ENCODE data around the gene NDUFB8. TPM values are rescaled to one million over a fixed set of nuclear protein-coding genes. Genes with fewer than 3 reads are reported as not detected.

NDUFB8 gene
- total and polyA plus RNA-seq, 2 of the 4 experiments (the other 2 are of a cell fraction) = 99.1 to 265 TPM

DNA sequence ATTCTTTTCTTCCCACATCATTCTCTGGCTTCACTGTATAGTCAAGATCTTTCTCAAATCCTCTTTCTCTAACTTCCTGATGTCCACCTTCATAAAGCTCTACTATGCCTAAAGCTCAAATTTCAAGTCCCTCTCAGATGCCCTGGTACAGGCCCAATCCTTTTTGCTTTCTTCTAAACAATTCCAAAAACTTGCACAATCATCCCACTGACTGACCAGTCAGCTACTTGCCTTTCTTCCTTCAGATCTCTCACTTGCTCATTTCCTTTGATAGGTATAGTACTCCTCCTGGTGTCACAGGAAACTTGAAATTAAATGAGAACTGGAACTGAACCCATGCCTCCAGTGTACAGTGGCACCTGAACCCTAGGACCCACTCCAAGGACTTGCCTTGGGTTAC is 28.2 kb downstream of the NDUFB8 start:
- Histone ChIP-seq H4K20me1 (ENCODE audit: insufficient read depth, low read length) (no peaks in the 10 kb centered on the region), H3K27ac (ENCODE audit: insufficient read depth, low read length) (no peak overlapping the region), H2BK15ac (ENCODE audit: low read depth, low read length) (no peak overlapping the region), H3K9me1 (ENCODE audit: insufficient read depth, low read length) (0 out of 2 replicates have a peak, but pooled peaks cover 2% of the 10 kb centered on the region), H3K9me3 (ENCODE audit: control insufficient read depth, insufficient read depth, low read length) (no peaks in the 10 kb centered on the region), H2BK120ac (ENCODE audit: low read depth, low read length) (no peak overlapping the region), H3K56ac (ENCODE audit: extremely low read depth, insufficient read depth, low read length) (no peak overlapping the region), H4K91ac (ENCODE audit: insufficient read depth, low read depth, low read length) (no peak overlapping the region), H4K5ac (ENCODE audit: low read depth, low read length) (no peak overlapping the region), H3K18ac (ENCODE audit: low read depth, low read length) (no peak overlapping the region), H2AK5ac (ENCODE audit: low read depth, low read length) (no peak overlapping the region), H4K8ac (ENCODE audit: low read depth in 2 of 2, low read length in 2 of 2) (no peak overlapping the region), H3K27me3 (ENCODE audit: control insufficient read depth, insufficient read depth, low read length) (no peaks in the 10 kb centered on the region), H2AK9ac (replicated peaks; ENCODE audit: low read depth, low read length, poor library complexity) (no peak overlapping the region), H3K4me2 (ENCODE audit: low read depth, low read length) (no peak overlapping the region), H3K36me3 (ENCODE audit: control insufficient read depth, insufficient read depth, low read length) (peaks cover 17% of the 10 kb centered on the region), H2BK20ac (ENCODE audit: low read depth, low read length) (no peak overlapping the region), H3K79me1 (ENCODE audit: low read depth in 1 of 2, low read length in 2 of 2) (no peaks in the 10 kb centered on the region), H3K14ac (replicated peaks; ENCODE audit: low read depth, low read length) (no peak overlapping the region), H3K9ac (ENCODE audit: low read depth, low read length) (no peak overlapping the region), H3K4me1 (ENCODE audit: control insufficient read depth, insufficient read depth, low read length) (peaks cover 1% of the 10 kb centered on the region; the same call in 1 of the 2 replicates), H2AFZ (replicated peaks; ENCODE audit: low read length, poor library complexity) (no peak overlapping the region), H3K4ac (ENCODE audit: low read depth, low read length) (no peak overlapping the region), H3K23ac (ENCODE audit: low read depth, low read length) (no peak overlapping the region), H3K4me3 (ENCODE audit: insufficient read depth, low read depth, low read length) (no peak overlapping the region), H2BK5ac (ENCODE audit: low read depth, low read length, poor library complexity, severe bottlenecking) (no peak overlapping the region)
- ChIA-PET CTCF (no interaction called here), POLR2A (ENCODE audit: unreplicated experiment) (no interaction called here)
- ATAC-seq (ENCODE audit: low read depth) (peak; percentile 69), DNase-seq (peak; percentile 54)
- BruUV-seq (replicated peaks) = no TSS peak
- TF ChIP-seq, protein P1, sequence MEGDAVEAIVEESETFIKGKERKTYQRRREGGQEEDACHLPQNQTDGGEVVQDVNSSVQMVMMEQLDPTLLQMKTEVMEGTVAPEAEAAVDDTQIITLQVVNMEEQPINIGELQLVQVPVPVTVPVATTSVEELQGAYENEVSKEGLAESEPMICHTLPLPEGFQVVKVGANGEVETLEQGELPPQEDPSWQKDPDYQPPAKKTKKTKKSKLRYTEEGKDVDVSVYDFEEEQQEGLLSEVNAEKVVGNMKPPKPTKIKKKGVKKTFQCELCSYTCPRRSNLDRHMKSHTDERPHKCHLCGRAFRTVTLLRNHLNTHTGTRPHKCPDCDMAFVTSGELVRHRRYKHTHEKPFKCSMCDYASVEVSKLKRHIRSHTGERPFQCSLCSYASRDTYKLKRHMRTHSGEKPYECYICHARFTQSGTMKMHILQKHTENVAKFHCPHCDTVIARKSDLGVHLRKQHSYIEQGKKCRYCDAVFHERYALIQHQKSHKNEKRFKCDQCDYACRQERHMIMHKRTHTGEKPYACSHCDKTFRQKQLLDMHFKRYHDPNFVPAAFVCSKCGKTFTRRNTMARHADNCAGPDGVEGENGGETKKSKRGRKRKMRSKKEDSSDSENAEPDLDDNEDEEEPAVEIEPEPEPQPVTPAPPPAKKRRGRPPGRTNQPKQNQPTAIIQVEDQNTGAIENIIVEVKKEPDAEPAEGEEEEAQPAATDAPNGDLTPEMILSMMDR (conservative IDR thresholded peaks at IDR 0.05; ENCODE audit: low read depth, low read length) = no peak
- TF ChIP-seq CEBPB (IDR thresholded peaks at IDR 0.05; ENCODE audit: low read depth, low read length) = peak; percentile 83
- TF ChIP-seq POLR2A (IDR thresholded peaks at IDR 0.05; ENCODE audit: low read depth, low read length) = no peak
- in situ Hi-C loops (cut with MboI; ENCODE audit: low sequenced_read_pairs) (no loop called here), dilution Hi-C loops (cut with HindIII; ENCODE audit: low sequenced_read_pairs, unreplicated experiment) (no loop called here), intact Hi-C loops (cut with micrococcal nuclease) (loop anchor here (10.0 kb wide), 1 partner anchor 197 kb away; no protein-coding TSS in a partner anchor)

Data from IMR-90 (cell line).